ENCODE measurements around the gene ZSCAN21. TPM values are rescaled to one million over a fixed set of nuclear protein-coding genes. Genes with fewer than 3 reads are reported as not detected.

The ZSCAN21 gene
- total and polyA plus RNA-seq, 2 donors (not counting 3 experiments of a cell fraction or from before 2014, with no cell fraction given), result 7.4 to 7.7 TPM

GRCh38 chr7:100082978-100083377 is 33.4 kb downstream of the ZSCAN21 start:
- no peak for FAIRE-seq
- no peak overlapping the region for H3K4me2 ChIP-seq (ENCODE audit: insufficient read depth, low read length)
- TF ChIP-seq CTCF (IDR thresholded peaks at IDR 0.05; ENCODE audit: extremely low read depth in 1 of 2, insufficient read depth in 1 of 2, low read depth in 1 of 2, low read length in 2 of 2), result no peak
- no peaks in the 10 kb centered on the region for H3K27me3 ChIP-seq (ENCODE audit: control insufficient read depth in 2 of 2, insufficient read depth in 2 of 2, low read length in 2 of 2)
- no TSS peak for BruUV-seq (replicated peaks)
- DNase-seq (ENCODE audit: low read depth, low spot score), result no peak
- peaks cover 0 to 7% of the 10 kb centered on the region in 2 experiments for H3K36me3 ChIP-seq (ENCODE audit: control insufficient read depth in 2 of 2, extremely low read depth in 1 of 2, insufficient read depth in 2 of 2, low read length in 2 of 2)
- H3K27ac ChIP-seq (ENCODE audit: insufficient read depth, low read depth, low read length), result peak overlapping the region; percentile 42
- H3K9me1 ChIP-seq (replicated peaks; ENCODE audit: control insufficient read depth, extremely low read depth, insufficient read depth, low read length), result no peaks in the 10 kb centered on the region
- H3K9ac ChIP-seq (replicated peaks; ENCODE audit: extremely low read depth, insufficient read depth, low read length), result peak overlapping the region; percentile 36
- intact Hi-C loops (cut with micrococcal nuclease) (loop anchor here (10.0 kb wide), 1 partner anchor 168 kb away; the partner anchor contains the start of gene TRIM4), dilution Hi-C loops (cut with MboI; ENCODE audit: extremely low pct_ligation_motif_present, low sequenced_read_pairs) (no loop called here)
- H2AFZ ChIP-seq (ENCODE audit: low read depth, low read length), result peak overlapping the region; percentile 26
- no peaks in the 10 kb centered on the region for H3K9me3 ChIP-seq (replicated peaks; ENCODE audit: control insufficient read depth, insufficient read depth, low read length)
- H3K4me1 ChIP-seq (ENCODE audit: control insufficient read depth, extremely low read depth, insufficient read depth, low read length), result peaks cover 27% of the 10 kb centered on the region
- H3K79me2 ChIP-seq (ENCODE audit: control insufficient read depth, insufficient read depth, low read length), result peaks cover 33% of the 10 kb centered on the region
- H3K4me3 ChIP-seq (replicated peaks in 1 of 3; ENCODE audit: insufficient read depth in 1 of 3, low read depth in 1 of 3, low read length in 3 of 3), result no peak overlapping the region
- no peaks in the 10 kb centered on the region for H4K20me1 ChIP-seq (replicated peaks; ENCODE audit: control insufficient read depth, extremely low read depth, insufficient read depth, low read length)
- CTCF ChIA-PET, result interaction anchor here (0.6 to 1.9 kb wide), 13 partner anchors 7 to 170 kb away, joined by 3 to 17 read pairs (median 4); partner anchors contain the start of genes AP4M1, GJC3, MBLAC1 and MCM7
- POLR2A ChIA-PET, result interaction anchor here (0.6 to 1.1 kb wide), 4 partner anchors 12 to 86 kb away, joined by 3 to 15 read pairs (median 4); partner anchors contain the start of genes AP4M1 and MCM7

DNA sequence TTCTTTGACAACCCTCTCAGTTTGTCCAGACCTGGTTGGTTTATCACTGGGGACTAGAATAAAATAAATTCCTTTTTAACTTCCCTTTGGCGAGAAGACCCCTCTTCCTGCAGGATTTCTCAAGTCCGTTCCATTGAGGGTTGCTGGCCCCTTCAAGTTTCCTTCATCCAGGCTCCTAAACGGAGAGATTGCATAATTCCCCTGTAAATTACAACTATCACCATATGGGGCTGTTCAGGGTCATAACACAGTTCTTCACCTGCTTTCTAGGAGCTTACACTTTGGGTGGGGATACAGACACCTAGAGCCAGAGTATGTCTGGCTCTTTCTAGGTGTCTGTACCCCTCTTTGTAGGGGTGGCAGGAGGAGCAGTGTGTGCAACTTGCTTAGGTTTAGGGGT is 35.9 kb downstream of the ZSCAN21 start:
- Histone ChIP-seq H3K27me3 (ENCODE audit: control insufficient read depth in 2 of 2, insufficient read depth in 2 of 2, low read length in 2 of 2) (no peaks in the 10 kb centered on the region), H3K4me1 (ENCODE audit: control insufficient read depth, extremely low read depth, insufficient read depth, low read length) (peaks cover 37% of the 10 kb centered on the region), H3K79me2 (ENCODE audit: control insufficient read depth, insufficient read depth, low read length) (peaks cover 24% of the 10 kb centered on the region), H3K9me3 (replicated peaks; ENCODE audit: control insufficient read depth, insufficient read depth, low read length) (no peaks in the 10 kb centered on the region), H3K9me1 (replicated peaks; ENCODE audit: control insufficient read depth, extremely low read depth, insufficient read depth, low read length) (no peaks in the 10 kb centered on the region), H2AFZ (ENCODE audit: low read depth, low read length) (no peak overlapping the region), H3K4me3 (replicated peaks in 1 of 3; ENCODE audit: insufficient read depth in 1 of 3, low read depth in 1 of 3, low read length in 3 of 3) (no peak overlapping the region), H3K4me2 (ENCODE audit: insufficient read depth, low read length) (no peak overlapping the region), H3K36me3 (ENCODE audit: control insufficient read depth in 2 of 2, extremely low read depth in 1 of 2, insufficient read depth in 2 of 2, low read length in 2 of 2) (peaks cover 0 to 3% of the 10 kb centered on the region in 2 experiments), H4K20me1 (replicated peaks; ENCODE audit: control insufficient read depth, extremely low read depth, insufficient read depth, low read length) (no peaks in the 10 kb centered on the region), H3K27ac (ENCODE audit: insufficient read depth, low read depth, low read length) (peak overlapping the region; percentile 94), H3K9ac (replicated peaks; ENCODE audit: extremely low read depth, insufficient read depth, low read length) (no peak overlapping the region)
- dilution Hi-C loops (cut with MboI; ENCODE audit: extremely low pct_ligation_motif_present, low sequenced_read_pairs), result no loop called here
- intact Hi-C loops (cut with micrococcal nuclease), result loop anchor here (10.0 kb wide), 1 partner anchor 171 kb away; the partner anchor contains the start of gene TRIM4
- BruUV-seq (replicated peaks), result no TSS peak
- ChIA-PET POLR2A (no interaction called here), CTCF (no interaction called here)
- no peak for TF ChIP-seq EZH2 (IDR thresholded peaks at IDR 0.05; ENCODE audit: borderline replicate concordance, low read depth, low read length, severe bottlenecking)
- no peak for TF ChIP-seq JUN (IDR thresholded peaks at IDR 0.05; ENCODE audit: borderline replicate concordance, insufficient read depth, insufficient read length, low read depth)
- TF ChIP-seq MYC (IDR thresholded peaks at IDR 0.05; ENCODE audit: low read depth, low read length), result no peak
- TF ChIP-seq, protein P1, sequence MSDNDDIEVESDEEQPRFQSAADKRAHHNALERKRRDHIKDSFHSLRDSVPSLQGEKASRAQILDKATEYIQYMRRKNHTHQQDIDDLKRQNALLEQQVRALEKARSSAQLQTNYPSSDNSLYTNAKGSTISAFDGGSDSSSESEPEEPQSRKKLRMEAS (IDR thresholded peaks at IDR 0.05; ENCODE audit: insufficient read depth, insufficient read length), result no peak
- no peak for TF ChIP-seq CTCF (IDR thresholded peaks at IDR 0.05; ENCODE audit: extremely low read depth in 1 of 2, insufficient read depth in 1 of 2, low read depth in 1 of 2, low read length in 2 of 2)
- TF ChIP-seq POLR2A (IDR thresholded peaks at IDR 0.05; ENCODE audit: low read depth, low read length), result no peak
- no peak for TF ChIP-seq FOS (IDR thresholded peaks at IDR 0.05; ENCODE audit: borderline replicate concordance, insufficient read depth, low read length)
- no peak for TF ChIP-seq POLR2AphosphoS5 (IDR thresholded peaks at IDR 0.05; ENCODE audit: insufficient read depth, low read depth, low read length)
- TF ChIP-seq GATA2 (IDR thresholded peaks at IDR 0.05; ENCODE audit: insufficient read depth, insufficient read length, low read depth, low read length), result no peak
- no peak for FAIRE-seq
- DNase-seq (ENCODE audit: low read depth, low spot score), result no peak
